Activated gamma-delta T cell treated with Interleukin-2 at 50 U/mL for 16 hours (primary cell): ENCODE data around the gene PRPF40B.

Experiments used
- DNase-seq: peaks from one replicate; pipeline ENCODE4 v3.0.0-alpha.2; 2020

PRPF40B gene

GRCh38 chr12:49689785-49690184 lies 66.4 kb downstream of the PRPF40B start:
- no peak for DNase-seq

GRCh38 chr12:49692851-49693250 lies 69.5 kb downstream of the PRPF40B start:
- no peak for DNase-seq

- DNase-seq = no peak
These were observed 70.6 kb downstream of the PRPF40B start for GRCh38 chr12:49693931-49694444.
